B cell (primary cell): Measurements from ENCODE around the gene NDUFAF4. TPM values are rescaled to one million over a fixed set of nuclear protein-coding genes. Genes with fewer than 3 reads are reported as not detected.

Experiments
- ATAC-seq: fragments of 200-7000 bp; cut with Tn5 transposase; one replicate; pipeline ENCODE4 v1.10.0; 2021; ENCODE audit warnings: low read depth, mild to moderate bottlenecking, moderate number of reproducible peaks, moderate library complexity
- CTCF ChIA-PET: fragments of 350-600 bp; sonication (Branson Sonifier 250); formaldehyde crosslinking; loops from one replicate; lab custom pipeline; 2021; ENCODE audit warnings: antibody characterized with exemption, inconsistent platforms; lab: Charles Lee
- POLR2A ChIA-PET: fragments of 350-600 bp; sonication (Branson Sonifier 250); formaldehyde crosslinking; loops from one replicate; lab custom pipeline; 2021; ENCODE audit warnings: antibody characterized with exemption; lab: Charles Lee
- DNase-seq: peaks from one replicate; pipeline ENCODE4 v3.0.0; 2013
- H2AFZ ChIP-seq: 2 replicates; pipeline ENCODE4 v1.6.1; 2012; ENCODE audit warnings: mild to moderate bottlenecking, low read depth, low read length; ENCODE audit not compliant: insufficient read depth, poor library complexity, severe bottlenecking
- H3K27ac ChIP-seq, 2 donors: 1 replicate in 1 of 2; 2 replicates in 1 of 2; pipeline ENCODE4 v1.5.1; 2012 to 2013; ENCODE audit warnings: low read length in 2 of 2, mild to moderate bottlenecking in 2 of 2, moderate library complexity in 1 of 2
- H3K27me3 ChIP-seq, 4 experiments: fragments of 200-600 bp in 1 of 4; sonication (generic) in 1 of 4; replicated peaks in 1 of 4; 1 replicate in 2 of 4; 2 replicates in 2 of 4; pipeline versions ENCODE4 v1.6.1 to v1.7.0; 2013 to 2016; ENCODE audit warnings: low read length in 3 of 4, mild to moderate bottlenecking in 2 of 4, mixed read lengths in 1 of 4, moderate library complexity in 1 of 4; ENCODE audit not compliant: insufficient read depth in 4 of 4, control insufficient read depth in 3 of 4; ENCODE audit errors: control extremely low read depth in 1 of 4
- H3K36me3 ChIP-seq, 2 experiments: replicated peaks in 1 of 2; 1 replicate in 1 of 2; 2 replicates in 1 of 2; pipeline versions ENCODE4 v1.6.1 to v1.7.1; 2013; ENCODE audit warnings: low read length in 1 of 2; ENCODE audit not compliant: insufficient read depth in 2 of 2, control insufficient read depth in 1 of 2; ENCODE audit errors: control extremely low read depth in 1 of 2, extremely low read depth in 1 of 2
- H3K4me1 ChIP-seq, 2 donors: fragments of 200-600 bp in 1 of 2; sonication (generic) in 1 of 2; 1 replicate in 1 of 2; 2 replicates in 1 of 2; pipeline versions ENCODE4 v1.5.1 to v1.6.1; 2013 to 2017; ENCODE audit warnings: low read length in 2 of 2; ENCODE audit not compliant: control insufficient read depth in 2 of 2, insufficient read depth in 2 of 2
- H3K4me2 ChIP-seq: replicated peaks from 2 replicates; pipeline ENCODE3; 2012; ENCODE audit warnings: mild to moderate bottlenecking, low read depth, low read length; ENCODE audit not compliant: poor library complexity, severe bottlenecking
- H3K4me3 ChIP-seq, 5 experiments: fragments of 200-600 bp in 1 of 5; sonication (generic) in 1 of 5; 1 replicate in 3 of 5; 2 replicates in 2 of 5; pipeline versions ENCODE4 v1.5.1 to v1.7.0; 2011 to 2016; ENCODE audit warnings: low read length in 4 of 5, mild to moderate bottlenecking in 4 of 5, low read depth in 2 of 5, control low read depth in 1 of 5, moderate library complexity in 1 of 5; ENCODE audit not compliant: insufficient read depth in 1 of 5; ENCODE audit errors: control extremely low read depth in 1 of 5, extremely low read depth in 1 of 5
- H3K79me2 ChIP-seq: fragments of 200-600 bp; sonication (generic); one replicate; pipeline ENCODE4 v1.6.0; 2016; ENCODE audit warnings: low read length; ENCODE audit not compliant: control insufficient read depth, insufficient read depth
- H3K9ac ChIP-seq: fragments of 200-600 bp; sonication (generic); 2 replicates; pipeline ENCODE4 v1.6.1; 2017; ENCODE audit warnings: mild to moderate bottlenecking, low read length, moderate library complexity
- H3K9me3 ChIP-seq, 3 donors: one replicate each; pipeline versions ENCODE4 v1.6.1 to v1.7.1; 2013; ENCODE audit warnings: low read length in 2 of 3; ENCODE audit not compliant: control insufficient read depth in 2 of 3, insufficient read depth in 1 of 3; ENCODE audit errors: control extremely low read depth in 1 of 3
- H4K20me1 ChIP-seq: 2 replicates; pipeline ENCODE4 v1.6.0; 2012; ENCODE audit warnings: mild to moderate bottlenecking, low read length; ENCODE audit not compliant: insufficient read depth, control insufficient read depth, poor library complexity, severe bottlenecking
- H3K27ac Mint-ChIP-seq: one replicate; pipeline ENCODE4 v1.8.0; 2021; ENCODE audit warnings: mixed read lengths
- H3K27me3 Mint-ChIP-seq: one replicate; pipeline ENCODE4 v1.8.0; 2021; ENCODE audit warnings: mixed read lengths
- H3K4me1 Mint-ChIP-seq: one replicate; pipeline ENCODE4 v1.8.0; 2021; ENCODE audit warnings: mixed read lengths
- H3K4me3 Mint-ChIP-seq: one replicate; pipeline ENCODE4 v1.8.0; 2021; ENCODE audit warnings: mixed read lengths
- H3K9me3 Mint-ChIP-seq: one replicate; pipeline ENCODE4 v1.8.0; 2022; ENCODE audit warnings: mixed read lengths; ENCODE audit not compliant: insufficient read depth
- CTCF ChIP-seq: fragments of 200-600 bp; IDR thresholded peaks from one replicate; pipeline ENCODE4 v1.8.0; 2022; ENCODE audit warnings: antibody characterized with exemption, mild to moderate bottlenecking
- EZH2 ChIP-seq: IDR thresholded peaks from 2 replicates; pipeline ENCODE4 v1.6.1; 2012; ENCODE audit warnings: borderline replicate concordance, low read depth, mild to moderate bottlenecking, moderate library complexity, low read length; ENCODE audit not compliant: insufficient read depth, poor library complexity, severe bottlenecking
- WGBS: methylation state at CpG from one replicate; pipeline ENCODE4 v1.1.5; 2013; ENCODE audit warnings: missing lambda C conversion rate; ENCODE audit not compliant: insufficient coverage; 5-methylcytosine and 5-hydroxymethylcytosine counted together
- intact Hi-C: fragments of 100-400 bp; cut with micrococcal nuclease; formaldehyde crosslinking; loops from one replicate; pipeline ENCODE4 v1.10.0; 2022
- polyA plus RNA-seq: library from polyadenylated mRNA; depleted of rRNA; stranded (reverse); fragments of >200 nt; gene quantifications from 2 replicates; pipeline ENCODE4 v1.2.3, GENCODE V29; 2012
- total RNA-seq, 2 donors: library from RNA; stranded (reverse); fragments of 120-200 nt in 1 of 2; gene quantifications; 1 replicate in 1 of 2; 2 replicates in 1 of 2; pipeline versions ENCODE4 v1.2.3 to v1.2.4, GENCODE V29; 2013 to 2022

NDUFAF4 gene
- total and polyA plus RNA-seq, 2 donors (not counting 1 experiment from before 2014, with no cell fraction given): 16.3 to 22.3 TPM

GRCh38 chr6:96861588-96861987 is 36.1 kb downstream of the NDUFAF4 start:
- intact Hi-C loops: no loop called here
- H3K9ac ChIP-seq: no peak overlapping the region
- no peaks in the 10 kb centered on the region for H3K79me2 ChIP-seq
- DNase-seq (no peak), ATAC-seq (no peak)
- H3K27ac ChIP-seq: no peak overlapping the region
- no peak overlapping the region for H3K27ac Mint-ChIP-seq
- TF ChIP-seq EZH2: no peak
- no peak for TF ChIP-seq CTCF
- H3K27me3 Mint-ChIP-seq: peaks cover 50% of the 10 kb centered on the region
- no peak overlapping the region for H3K4me2 ChIP-seq
- H3K4me1 ChIP-seq: no peaks in the 10 kb centered on the region
- H3K4me3 Mint-ChIP-seq: no peak overlapping the region
- no peaks in the 10 kb centered on the region for H4K20me1 ChIP-seq
- ChIA-PET CTCF (no interaction called here), POLR2A (no interaction called here)
- H3K4me3 ChIP-seq: no peak overlapping the region
- H3K27me3 ChIP-seq: peaks cover 0 to 17% (median 6%) of the 10 kb centered on the region in 4 experiments
- H2AFZ ChIP-seq: no peak overlapping the region
- H3K36me3 ChIP-seq: no peaks in the 10 kb centered on the region
- peaks cover 3% of the 10 kb centered on the region for H3K9me3 Mint-ChIP-seq
- no peaks in the 10 kb centered on the region for H3K4me1 Mint-ChIP-seq
- no peaks in the 10 kb centered on the region for H3K9me3 ChIP-seq

- Mint-ChIP-seq H3K4me1 (no peaks in the 10 kb centered on the region), H3K9me3 (peaks cover 3% of the 10 kb centered on the region), H3K4me3 (no peak overlapping the region), H3K27me3 (peaks cover 32% of the 10 kb centered on the region), H3K27ac (no peak overlapping the region)
- TF ChIP-seq EZH2 (no peak), CTCF (no peak)
- H3K9me3 ChIP-seq: peaks cover 0 to 4% (median 0%) of the 10 kb centered on the region in 3 donors
- no peak overlapping the region for H3K9ac ChIP-seq
- H2AFZ ChIP-seq: no peak overlapping the region
- no peaks in the 10 kb centered on the region for H3K4me1 ChIP-seq
- no peak overlapping the region for H3K4me2 ChIP-seq
- no peak overlapping the region for H3K27ac ChIP-seq
- no peak overlapping the region for H3K4me3 ChIP-seq
- POLR2A ChIA-PET: no interaction called here
- H3K79me2 ChIP-seq: no peaks in the 10 kb centered on the region
- H4K20me1 ChIP-seq: no peaks in the 10 kb centered on the region
- DNase-seq (no peak), ATAC-seq (no peak)
- WGBS: 73% methylated on average over 1 of the region's 1 CpG
- no peaks in the 10 kb centered on the region for H3K36me3 ChIP-seq
- intact Hi-C loops: no loop called here
- CTCF ChIA-PET: no interaction called here
- H3K27me3 ChIP-seq: peaks cover 0 to 5% (median 0%) of the 10 kb centered on the region in 4 experiments
These were observed 40.8 kb downstream of the NDUFAF4 start for GRCh38 chr6:96856856-96857255.
